ENCODE data around the gene CCDC157. TPM values are rescaled to one million over a fixed set of nuclear protein-coding genes. Genes with fewer than 3 reads are reported as not detected.
A peak's percentile ranks its signal among the peaks of the same experiment; 100 is the strongest.

CCDC157 gene
- total RNA-seq, 2 experiments from 2014 or later: 1.1 to 1.5 TPM

- peaks cover 6% of the 10 kb centered on the region for H3K36me3 Mint-ChIP-seq (ENCODE audit: low read depth)
- peaks cover 6% of the 10 kb centered on the region for H3K4me1 Mint-ChIP-seq (ENCODE audit: low read depth)
- no peaks in the 10 kb centered on the region for H3K9me3 Mint-ChIP-seq
- no peak for DNase-seq
- no peaks in the 10 kb centered on the region for H3K27me3 Mint-ChIP-seq (ENCODE audit: low read depth)
- no peak overlapping the region for H3K27ac Mint-ChIP-seq
- no peak overlapping the region for H3K4me3 Mint-ChIP-seq
- CTCF ChIA-PET: interaction anchor here (1.3 to 2.3 kb wide), 2 partner anchors 10 to 16 kb away, joined by 3 to 10 read pairs; partner anchors contain the start of gene SEC14L2
- intact Hi-C loops (cut with micrococcal nuclease): no loop called here
These were observed 49.6 kb downstream of the CCDC157 start for GRCh38 chr22:30406400-30406799.

- Mint-ChIP-seq H3K36me3 (ENCODE audit: low read depth) (peaks cover 21% of the 10 kb centered on the region), H3K4me3 (no peak overlapping the region), H3K9me3 (no peaks in the 10 kb centered on the region), H3K27ac (no peak overlapping the region), H3K27me3 (ENCODE audit: low read depth) (no peaks in the 10 kb centered on the region), H3K4me1 (ENCODE audit: low read depth) (peaks cover 20% of the 10 kb centered on the region)
- DNase-seq: no peak
- intact Hi-C loops (cut with micrococcal nuclease): no loop called here
- CTCF ChIA-PET: no interaction called here
These were observed 51.7 kb downstream of the CCDC157 start for GRCh38 chr22:30408388-30409102.

GRCh38 chr22:30411780-30412179 is 55.0 kb downstream of the CCDC157 start:
- no peaks in the 10 kb centered on the region for H3K27me3 Mint-ChIP-seq (ENCODE audit: low read depth)
- H3K4me1 Mint-ChIP-seq (ENCODE audit: low read depth): peaks cover 41% of the 10 kb centered on the region
- no peak overlapping the region for H3K4me3 Mint-ChIP-seq
- H3K36me3 Mint-ChIP-seq (ENCODE audit: low read depth): peaks cover 36% of the 10 kb centered on the region
- CTCF ChIA-PET: interaction anchor here (1.1 to 1.8 kb wide), 3 partner anchors 15 to 128 kb away, joined by 3 to 8 read pairs (median 6); partner anchors contain the start of gene SEC14L2
- no peaks in the 10 kb centered on the region for H3K9me3 Mint-ChIP-seq
- intact Hi-C loops (cut with micrococcal nuclease): no loop called here
- no peak for DNase-seq
- H3K27ac Mint-ChIP-seq: no peak overlapping the region

- no peak overlapping the region for H3K4me3 Mint-ChIP-seq
- no peaks in the 10 kb centered on the region for H3K27me3 Mint-ChIP-seq (ENCODE audit: low read depth)
- intact Hi-C loops (cut with micrococcal nuclease): no loop called here
- CTCF ChIA-PET: interaction anchor here (0.6 to 1.4 kb wide), 8 partner anchors 9 to 189 kb away, joined by 3 to 4 read pairs (median 3); partner anchors contain the start of gene CASTOR1
- no peak for DNase-seq
- H3K4me1 Mint-ChIP-seq (ENCODE audit: low read depth): peaks cover 41% of the 10 kb centered on the region
- peaks cover 42% of the 10 kb centered on the region for H3K36me3 Mint-ChIP-seq (ENCODE audit: low read depth)
- no peaks in the 10 kb centered on the region for H3K9me3 Mint-ChIP-seq
- no peak overlapping the region for H3K27ac Mint-ChIP-seq
These were observed 56.2 kb downstream of the CCDC157 start for GRCh38 chr22:30413001-30413400.

GRCh38 chr22:30413745-30414524 is 57.1 kb downstream of the CCDC157 start:
- H3K9me3 Mint-ChIP-seq: no peaks in the 10 kb centered on the region
- peak; percentile 25 for DNase-seq
- H3K27me3 Mint-ChIP-seq (ENCODE audit: low read depth): no peaks in the 10 kb centered on the region
- H3K4me3 Mint-ChIP-seq: no peak overlapping the region
- peaks cover 37% of the 10 kb centered on the region for H3K4me1 Mint-ChIP-seq (ENCODE audit: low read depth)
- peak overlapping the region; percentile 81 for H3K27ac Mint-ChIP-seq
- intact Hi-C loops (cut with micrococcal nuclease): no loop called here
- CTCF ChIA-PET: interaction anchor here (0.8 to 1.2 kb wide), 6 partner anchors 9 to 125 kb away, joined by 3 to 5 read pairs (median 4); partner anchors contain the start of gene CASTOR1
- peaks cover 46% of the 10 kb centered on the region for H3K36me3 Mint-ChIP-seq (ENCODE audit: low read depth)

- CTCF ChIA-PET: interaction anchor here (0.7 to 1.2 kb wide), 4 partner anchors 8 to 23 kb away, joined by 3 to 5 read pairs (median 3); no protein-coding TSS in a partner anchor
- no peaks in the 10 kb centered on the region for H3K9me3 Mint-ChIP-seq
- DNase-seq: no peak
- peaks cover 47% of the 10 kb centered on the region for H3K36me3 Mint-ChIP-seq (ENCODE audit: low read depth)
- H3K27me3 Mint-ChIP-seq (ENCODE audit: low read depth): no peaks in the 10 kb centered on the region
- peak overlapping the region; percentile 81 for H3K27ac Mint-ChIP-seq
- intact Hi-C loops (cut with micrococcal nuclease): no loop called here
- H3K4me3 Mint-ChIP-seq: no peak overlapping the region
- H3K4me1 Mint-ChIP-seq (ENCODE audit: low read depth): peaks cover 36% of the 10 kb centered on the region
These were observed 57.8 kb downstream of the CCDC157 start for GRCh38 chr22:30414525-30415047.

GRCh38 chr22:30416403-30416802 is 59.6 kb downstream of the CCDC157 start:
- Mint-ChIP-seq H3K4me3 (no peak overlapping the region), H3K4me1 (ENCODE audit: low read depth) (peaks cover 51% of the 10 kb centered on the region), H3K27ac (no peak overlapping the region), H3K27me3 (ENCODE audit: low read depth) (no peaks in the 10 kb centered on the region), H3K36me3 (ENCODE audit: low read depth) (peaks cover 53% of the 10 kb centered on the region), H3K9me3 (no peaks in the 10 kb centered on the region)
- DNase-seq: no peak
- intact Hi-C loops (cut with micrococcal nuclease): no loop called here
- CTCF ChIA-PET: no interaction called here

- peaks cover 53% of the 10 kb centered on the region for H3K4me1 Mint-ChIP-seq (ENCODE audit: low read depth)
- H3K4me3 Mint-ChIP-seq: no peak overlapping the region
- intact Hi-C loops (cut with micrococcal nuclease): no loop called here
- H3K27ac Mint-ChIP-seq: no peak overlapping the region
- CTCF ChIA-PET: no interaction called here
- DNase-seq: no peak
- H3K9me3 Mint-ChIP-seq: no peaks in the 10 kb centered on the region
- H3K36me3 Mint-ChIP-seq (ENCODE audit: low read depth): peaks cover 51% of the 10 kb centered on the region
- H3K27me3 Mint-ChIP-seq (ENCODE audit: low read depth): no peaks in the 10 kb centered on the region
These were observed 60.0 kb downstream of the CCDC157 start for GRCh38 chr22:30416837-30417236.

- H3K4me1 Mint-ChIP-seq (ENCODE audit: low read depth): peaks cover 44% of the 10 kb centered on the region
- no peak for DNase-seq
- no peaks in the 10 kb centered on the region for H3K9me3 Mint-ChIP-seq
- no peak overlapping the region for H3K4me3 Mint-ChIP-seq
- peak overlapping the region; percentile 37 for H3K27ac Mint-ChIP-seq
- intact Hi-C loops (cut with micrococcal nuclease): no loop called here
- peaks cover 45% of the 10 kb centered on the region for H3K36me3 Mint-ChIP-seq (ENCODE audit: low read depth)
- CTCF ChIA-PET: no interaction called here
- H3K27me3 Mint-ChIP-seq (ENCODE audit: low read depth): no peaks in the 10 kb centered on the region
These were observed 63.7 kb downstream of the CCDC157 start for GRCh38 chr22:30420347-30421125.

GRCh38 chr22:30421695-30422480 is 65.1 kb downstream of the CCDC157 start:
- Mint-ChIP-seq H3K4me3 (peak overlapping the region; percentile 97), H3K27ac (peak overlapping the region; percentile 96), H3K36me3 (ENCODE audit: low read depth) (peaks cover 35% of the 10 kb centered on the region), H3K9me3 (no peaks in the 10 kb centered on the region), H3K27me3 (ENCODE audit: low read depth) (no peaks in the 10 kb centered on the region), H3K4me1 (ENCODE audit: low read depth) (peaks cover 45% of the 10 kb centered on the region)
- CTCF ChIA-PET: interaction anchor here (0.6 to 6.0 kb wide), 10 partner anchors 7 to 670 kb away, joined by 3 to 43 read pairs (median 4); partner anchors contain the start of genes RNF215 and SEC14L2
- intact Hi-C loops (cut with micrococcal nuclease): no loop called here
- DNase-seq: peak; percentile 28
